Hypothalamus (tissue), 51 donors: ENCODE data around the gene DCTN4.
"Not testable (repeated sequence)": the region's sequence is repeated elsewhere in the genome, so short reads cannot be mapped to it uniquely, and the experiment has no call there.

Experiments used
- DNase-seq, 51 donors: peaks; one replicate each; lab custom pipeline; 2025; lab: John Stamatoyannopoulos, UW

The DCTN4 gene

DNA sequence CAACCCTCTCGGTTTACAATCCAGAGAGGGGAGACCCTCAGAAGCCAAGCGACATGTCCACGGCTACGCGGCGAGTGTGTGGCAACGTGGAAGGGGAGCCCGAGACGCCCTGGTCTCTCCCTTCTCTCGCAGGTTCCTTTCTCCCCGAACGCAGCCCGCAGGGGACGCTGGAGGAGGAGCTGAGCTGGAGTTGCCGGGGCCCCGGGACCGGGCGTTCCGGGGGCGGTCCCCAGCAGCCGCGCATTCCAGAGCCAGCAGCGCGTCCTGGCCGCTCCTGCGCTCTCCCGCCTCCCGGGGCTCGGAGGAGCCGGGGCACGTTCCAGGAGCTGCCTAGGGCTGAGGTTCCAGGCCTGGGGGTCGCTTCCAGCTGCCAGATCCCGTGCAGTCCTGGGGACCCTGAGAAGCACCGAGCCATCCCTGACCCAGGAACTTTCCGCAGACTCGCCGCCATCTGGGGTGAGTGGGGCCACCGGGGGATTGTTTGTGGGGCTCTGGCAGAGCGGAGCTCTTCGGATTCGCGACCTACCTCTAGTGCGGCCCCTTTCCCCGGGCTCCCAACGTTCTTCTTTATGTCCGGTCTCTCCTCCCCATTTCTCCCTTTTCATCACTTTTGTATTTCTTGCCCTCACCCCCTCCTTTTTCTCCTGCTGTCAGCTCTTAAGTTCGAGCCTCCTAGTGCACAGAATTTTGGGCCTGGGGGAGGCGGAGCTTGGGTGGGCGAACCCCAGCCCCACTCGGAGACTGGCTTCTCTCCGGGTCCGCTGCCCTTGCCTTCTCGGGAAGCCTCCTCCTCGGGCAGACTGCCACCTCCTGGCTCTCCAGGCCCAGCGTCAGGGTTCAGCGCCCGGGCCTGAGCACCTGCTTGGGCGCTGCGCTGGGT lies 19.9 kb upstream of the DCTN4 start, which contains the start of gene SMIM3:
Gene SMIM3, plus strand, starts transcription at position 241 of the 880 bp plus-strand sequence. CDS start 16,684 bp downstream, outside the sequence.
- peak in 36 of 51 donors; percentile 14 to 67 (median 48) for DNase-seq

DNA sequence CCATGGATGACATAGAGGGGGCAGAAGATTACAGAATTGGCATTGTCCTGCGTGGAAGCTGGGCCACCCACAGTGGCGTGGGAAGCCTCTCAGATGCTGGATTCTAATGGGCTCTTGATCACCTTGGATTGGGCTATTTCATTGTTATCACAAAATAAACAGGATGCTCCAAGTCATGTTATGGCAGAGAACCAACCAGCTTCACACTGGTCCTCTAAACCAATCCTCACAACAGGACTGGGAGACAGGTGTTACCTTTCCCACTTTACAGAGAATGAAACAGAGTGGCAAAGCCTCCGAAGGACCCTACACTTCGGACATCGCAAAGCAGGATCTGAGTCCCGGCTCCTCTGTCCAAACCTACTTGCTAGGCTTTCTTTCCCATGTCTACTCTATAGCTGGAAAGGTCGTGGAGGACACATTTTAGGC lies 19.3 kb upstream of the DCTN4 start:
- DNase-seq: no peak

DNA sequence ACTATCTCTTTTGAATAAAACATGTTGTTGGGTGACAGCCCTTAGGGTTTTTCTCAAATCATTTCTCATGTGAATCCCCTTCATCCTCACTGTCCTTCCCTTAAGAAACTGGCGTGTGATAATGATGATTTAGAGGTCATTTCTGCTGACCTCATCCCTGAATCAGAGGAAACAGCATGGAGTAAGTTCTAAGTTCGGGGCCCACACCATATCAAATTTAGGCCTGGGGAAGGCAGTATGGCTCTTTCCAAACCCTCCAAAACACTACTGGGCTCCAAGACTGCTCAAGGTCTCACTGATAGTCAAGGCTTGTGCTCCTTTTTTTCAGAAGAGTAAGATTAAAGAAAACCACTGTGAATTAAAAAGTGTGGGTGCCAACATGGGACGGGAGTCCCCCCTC lies 18.9 kb upstream of the DCTN4 start:
- DNase-seq: no peak

DNA sequence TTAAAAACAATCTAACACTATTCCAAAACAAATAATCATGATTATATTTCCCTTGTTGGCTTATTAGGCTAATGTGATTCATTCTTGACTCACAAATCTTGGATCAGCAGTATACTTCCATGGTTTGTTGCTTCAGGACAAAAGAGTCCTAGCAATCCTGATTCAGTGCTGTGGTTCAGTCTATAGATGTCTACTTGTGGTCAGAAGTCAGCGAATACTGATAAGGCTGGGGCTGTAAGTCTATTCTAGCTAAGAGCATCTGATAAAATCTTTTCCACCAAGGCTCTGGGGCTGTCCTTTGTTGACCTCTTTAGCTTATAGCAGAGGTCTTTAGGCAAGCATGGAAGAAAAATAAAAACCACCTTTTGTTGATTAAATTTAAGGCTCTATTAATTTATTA lies 15.3 kb upstream of the DCTN4 start:
- DNase-seq: no peak

DNA sequence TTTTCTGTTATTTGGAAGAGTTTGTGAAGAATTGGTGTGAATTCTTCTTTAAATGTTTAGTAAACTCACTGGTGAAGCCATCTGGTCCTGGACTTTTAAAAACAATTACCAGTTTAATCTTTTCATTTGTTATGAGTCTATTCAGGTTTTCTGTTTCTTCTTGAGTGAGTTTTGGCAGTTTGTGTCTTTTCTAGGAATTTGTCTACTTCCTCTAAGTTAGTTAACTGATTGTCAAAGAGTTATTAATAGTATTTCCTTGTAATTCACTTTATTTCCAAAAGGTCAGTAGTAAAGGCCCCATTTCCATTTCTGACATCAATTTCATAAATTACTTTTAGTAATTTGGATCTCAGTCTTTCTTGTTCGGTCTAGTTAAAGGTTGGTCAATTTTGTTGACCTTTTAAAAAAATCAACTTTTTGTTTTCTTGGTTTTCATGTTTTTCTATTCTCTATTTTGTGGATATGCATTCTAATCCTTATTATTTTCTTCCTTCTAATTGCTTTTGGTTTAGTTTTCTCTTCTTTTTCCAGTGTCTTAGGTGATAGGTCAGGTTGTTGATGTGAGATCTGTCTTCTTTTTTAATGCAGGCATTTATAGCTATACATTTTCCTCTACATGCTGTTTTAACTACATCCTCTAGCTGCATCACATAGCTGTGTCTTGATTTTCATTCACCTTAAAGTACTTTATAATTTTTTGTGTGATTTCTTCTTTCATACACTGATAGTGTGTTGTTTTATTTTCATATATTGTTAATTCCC lies 12.4 kb upstream of the DCTN4 start:
- DNase-seq: no peak

DNA sequence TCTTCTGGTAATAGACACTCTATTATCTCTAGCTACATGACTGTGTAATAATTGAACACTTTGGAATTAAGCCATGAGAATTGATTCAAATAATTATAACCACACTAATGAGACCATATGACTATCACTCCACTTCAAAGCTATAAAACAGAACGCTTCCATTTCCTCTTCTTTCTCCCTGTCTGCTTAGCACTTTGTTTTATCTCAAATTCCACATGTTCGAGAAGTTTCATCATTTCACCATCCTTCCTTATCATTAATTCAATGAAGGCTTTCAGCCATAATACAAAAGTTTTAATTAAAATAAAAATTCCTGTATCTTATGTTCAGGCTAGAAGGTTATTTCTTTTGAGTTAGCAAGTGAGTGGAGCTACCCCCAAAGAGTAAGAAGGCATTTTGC lies 7.4 kb upstream of the DCTN4 start:
- DNase-seq: no peak

DNA sequence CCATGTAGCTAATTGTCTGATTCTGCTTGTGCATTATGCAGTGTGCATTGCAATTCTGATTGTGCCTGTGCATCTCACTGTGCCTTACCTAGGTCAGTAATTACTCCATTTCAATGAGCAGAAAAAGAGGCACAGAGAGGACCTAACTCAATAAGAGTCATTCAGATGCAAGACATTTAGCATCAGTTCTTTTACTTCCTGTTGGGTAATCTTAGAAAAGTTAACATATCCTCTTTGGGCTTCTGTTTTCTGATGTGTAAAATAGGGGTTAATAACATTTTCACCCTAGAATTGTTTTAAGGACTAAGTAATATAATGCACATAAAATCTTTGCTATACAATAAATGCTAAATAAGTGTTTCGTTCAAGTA lies 7.0 kb upstream of the DCTN4 start:
- no peak for DNase-seq

DNA sequence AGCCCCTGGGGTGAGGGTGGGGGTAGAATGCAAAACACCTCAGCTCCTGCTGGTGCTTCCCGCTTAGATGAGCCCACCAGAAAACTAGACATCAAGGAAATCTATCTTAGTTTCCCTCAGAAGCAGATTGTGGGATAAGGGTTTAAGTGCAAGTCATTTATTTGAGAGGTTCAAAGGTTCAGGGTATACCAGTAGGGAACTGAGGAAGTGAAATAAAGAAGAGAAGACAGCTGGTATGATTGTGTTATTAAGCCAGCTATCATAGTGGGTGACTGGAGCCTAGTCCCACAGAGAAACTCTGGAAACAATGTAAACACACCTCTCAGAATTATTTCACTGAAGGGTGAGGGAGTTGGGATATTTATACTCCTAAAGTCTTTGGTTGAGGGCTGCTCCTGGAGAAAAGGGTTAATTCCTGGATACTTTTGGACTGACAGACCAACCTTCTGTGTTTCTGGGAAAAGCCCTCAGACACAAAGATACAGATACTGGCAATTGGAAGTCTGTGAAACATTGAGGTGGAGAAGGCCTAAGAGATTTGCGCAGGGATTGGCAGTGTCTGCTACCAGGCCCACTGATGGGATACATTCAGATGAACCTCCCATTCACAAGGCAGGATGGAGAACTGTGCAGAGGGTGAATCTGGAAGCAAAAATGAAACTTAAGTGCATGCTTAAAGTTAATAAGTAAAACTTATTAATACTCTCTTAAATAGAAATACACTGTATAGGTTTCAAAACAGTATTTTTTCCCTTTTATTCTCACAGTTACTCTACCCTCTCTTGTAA lies 6.4 kb upstream of the DCTN4 start:
- DNase-seq: no peak

DNA sequence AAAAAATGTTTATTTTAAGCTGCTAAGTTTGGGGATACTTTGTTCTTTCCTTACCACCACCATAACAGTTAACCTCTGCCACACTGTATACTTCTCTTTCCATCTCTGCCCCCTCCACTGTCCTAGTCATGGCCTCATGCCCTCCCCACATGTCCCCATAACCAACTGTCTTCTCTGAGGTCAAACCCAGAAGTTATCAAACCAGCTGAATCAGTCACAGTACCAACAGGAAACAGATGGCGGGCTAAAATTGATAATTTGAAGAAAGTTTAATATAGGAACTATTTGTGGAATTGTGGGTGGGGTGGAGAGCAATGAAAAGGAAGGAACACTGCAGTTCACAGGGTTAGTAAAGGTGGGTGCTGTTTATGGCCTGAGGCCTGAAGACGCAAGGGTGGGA lies 5.7 kb upstream of the DCTN4 start:
- DNase-seq: no peak

DNA sequence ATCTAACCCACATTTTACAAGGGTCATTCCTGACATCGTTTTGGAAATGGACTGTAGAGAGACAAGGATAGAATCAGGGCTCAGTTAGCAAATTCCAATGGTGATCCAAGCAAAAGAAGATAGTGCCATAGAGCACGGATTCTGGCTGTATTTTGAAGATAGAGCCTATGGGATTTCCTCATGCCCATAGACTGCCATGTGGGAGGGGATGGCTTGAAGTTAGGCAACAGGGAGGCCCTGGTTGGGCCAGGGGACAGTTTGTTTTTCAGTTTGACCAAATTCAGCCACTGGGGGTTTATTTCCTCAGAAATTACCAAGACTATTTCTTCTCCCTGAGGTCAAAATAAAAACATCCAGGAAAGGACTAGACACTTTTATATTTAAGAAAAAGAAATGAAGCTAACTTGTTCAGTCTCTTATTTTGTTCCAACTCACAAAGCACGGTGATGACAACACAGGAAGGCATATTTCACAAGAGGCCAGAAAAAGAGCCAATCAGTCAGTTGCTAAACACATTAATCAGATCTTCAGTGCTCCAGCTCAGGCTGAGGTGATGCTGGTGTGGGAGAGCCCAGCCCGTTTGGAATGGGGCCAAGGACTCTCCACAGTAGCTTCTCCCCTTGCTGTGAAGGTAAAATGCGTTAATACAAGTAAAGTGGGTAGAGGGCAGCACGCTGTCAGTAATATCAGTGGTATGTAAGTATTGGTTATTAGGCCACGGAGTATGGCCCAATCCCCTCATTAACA lies 4.4 kb upstream of the DCTN4 start:
- peak in 1 of 51 donors; percentile 26 for DNase-seq

DNA sequence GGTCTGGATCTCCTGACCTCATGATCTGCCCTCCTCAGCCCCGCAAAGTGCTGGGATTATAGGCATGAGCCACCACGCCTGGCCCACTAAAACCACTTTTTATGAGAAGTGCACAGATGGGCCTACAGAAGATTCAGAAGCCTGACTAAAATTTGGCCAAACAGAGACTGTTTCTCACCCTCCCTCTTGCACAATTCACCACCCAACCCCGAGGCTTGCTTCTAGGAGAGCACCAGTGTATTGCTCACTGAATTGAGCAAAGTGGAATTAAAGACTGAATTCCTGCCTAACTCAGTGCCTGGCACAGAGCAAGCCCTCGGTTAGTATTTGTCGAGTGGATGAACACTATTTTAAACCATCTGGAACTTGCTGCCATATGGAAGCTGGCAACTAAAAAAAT lies 3.4 kb upstream of the DCTN4 start:
- DNase-seq: no peak

DNA sequence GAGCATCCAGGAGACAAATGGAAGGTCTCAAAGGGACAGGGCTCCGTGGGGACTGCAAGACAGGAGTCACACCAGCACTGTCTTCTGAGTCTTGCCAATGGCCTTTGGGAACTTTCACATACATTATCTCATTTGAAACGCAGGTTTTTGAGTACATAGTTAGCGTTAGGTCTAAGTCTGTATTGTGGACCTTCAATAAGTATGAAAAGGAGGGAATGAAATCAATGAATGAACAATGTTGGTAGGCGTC lies 442 bp upstream of the DCTN4 start:
- no peak for DNase-seq

DNA sequence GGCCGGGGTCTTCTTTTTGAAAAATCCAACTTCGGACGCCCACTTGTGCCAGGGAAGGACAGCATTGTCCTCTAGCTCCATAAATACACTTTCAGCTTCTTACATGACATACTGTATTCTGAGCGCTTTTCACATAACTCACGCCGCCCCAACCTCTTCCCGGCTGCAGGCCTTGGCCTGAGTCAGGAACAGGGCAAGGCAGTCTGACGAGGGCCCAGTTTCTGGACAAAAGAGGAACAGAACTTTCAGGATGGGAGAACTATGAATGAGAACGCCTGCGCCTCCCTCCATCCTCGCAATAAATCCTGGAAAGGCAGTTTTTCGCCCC lies 650 bp downstream of the DCTN4 start:
- no peak for DNase-seq

DNA sequence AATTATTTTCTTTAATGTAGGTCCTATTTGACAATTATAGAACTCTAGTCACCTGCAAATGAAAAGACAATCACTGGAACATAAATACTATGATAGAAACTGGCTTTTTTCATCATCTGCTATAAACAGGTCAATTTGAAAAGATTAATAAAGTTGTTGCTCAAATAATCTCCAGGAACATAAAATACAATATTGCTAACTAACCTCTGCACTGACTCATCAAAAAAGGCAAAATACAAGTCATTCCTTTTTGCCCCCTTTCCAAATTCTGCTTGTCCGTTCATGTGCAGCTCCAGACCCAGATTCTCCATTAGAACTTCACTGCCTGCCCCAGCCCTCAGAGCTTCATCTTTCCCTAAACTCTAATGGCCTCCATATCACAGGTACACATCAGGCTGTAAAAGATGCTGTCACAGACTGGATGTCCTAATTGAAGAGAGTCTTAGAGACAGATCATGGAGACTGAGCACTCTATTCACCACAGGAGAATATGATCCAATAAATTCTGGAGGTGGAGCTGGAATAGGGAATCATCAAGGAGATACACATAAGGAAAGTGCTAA lies 1.6 kb downstream of the DCTN4 start:
- no peak for DNase-seq

DNA sequence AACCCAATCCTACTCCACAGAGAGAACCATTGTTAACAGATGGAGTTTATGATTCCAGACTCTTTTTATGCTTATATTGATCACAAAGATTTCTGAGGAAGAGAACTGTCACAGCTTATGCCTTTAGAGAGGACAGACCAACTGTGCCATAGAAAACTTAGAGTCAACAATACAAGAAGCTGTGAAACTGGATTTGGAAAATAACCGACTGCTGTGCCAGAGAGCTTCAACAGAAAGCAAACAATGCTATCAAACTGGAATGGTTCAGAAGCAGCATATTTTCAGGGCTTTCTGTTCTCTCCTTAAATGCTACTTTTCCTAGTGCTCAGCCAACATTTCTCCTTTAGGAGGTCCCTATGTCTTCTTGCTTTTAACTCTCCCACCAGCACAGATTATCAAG lies 5.0 kb downstream of the DCTN4 start:
- no peak for DNase-seq

DNA sequence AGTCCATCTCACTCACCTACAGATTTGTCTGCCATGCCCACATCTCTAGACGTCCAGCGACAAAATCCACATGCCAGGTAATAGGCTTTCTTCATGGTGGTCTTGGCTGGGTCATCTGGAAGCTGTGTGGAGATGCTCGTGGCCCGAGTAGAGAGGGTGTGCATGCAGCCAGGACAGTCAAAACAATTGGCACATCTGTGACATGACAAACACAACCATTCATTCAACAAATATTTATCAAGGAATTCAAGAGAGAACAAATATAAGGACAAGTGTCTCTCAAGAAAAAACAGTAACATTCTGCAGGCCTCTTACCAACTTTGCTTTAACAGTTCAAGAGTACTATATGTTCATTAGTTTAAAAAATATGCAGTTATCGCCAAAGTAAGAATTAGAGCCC lies 5.4 kb downstream of the DCTN4 start:
- DNase-seq: no peak

DNA sequence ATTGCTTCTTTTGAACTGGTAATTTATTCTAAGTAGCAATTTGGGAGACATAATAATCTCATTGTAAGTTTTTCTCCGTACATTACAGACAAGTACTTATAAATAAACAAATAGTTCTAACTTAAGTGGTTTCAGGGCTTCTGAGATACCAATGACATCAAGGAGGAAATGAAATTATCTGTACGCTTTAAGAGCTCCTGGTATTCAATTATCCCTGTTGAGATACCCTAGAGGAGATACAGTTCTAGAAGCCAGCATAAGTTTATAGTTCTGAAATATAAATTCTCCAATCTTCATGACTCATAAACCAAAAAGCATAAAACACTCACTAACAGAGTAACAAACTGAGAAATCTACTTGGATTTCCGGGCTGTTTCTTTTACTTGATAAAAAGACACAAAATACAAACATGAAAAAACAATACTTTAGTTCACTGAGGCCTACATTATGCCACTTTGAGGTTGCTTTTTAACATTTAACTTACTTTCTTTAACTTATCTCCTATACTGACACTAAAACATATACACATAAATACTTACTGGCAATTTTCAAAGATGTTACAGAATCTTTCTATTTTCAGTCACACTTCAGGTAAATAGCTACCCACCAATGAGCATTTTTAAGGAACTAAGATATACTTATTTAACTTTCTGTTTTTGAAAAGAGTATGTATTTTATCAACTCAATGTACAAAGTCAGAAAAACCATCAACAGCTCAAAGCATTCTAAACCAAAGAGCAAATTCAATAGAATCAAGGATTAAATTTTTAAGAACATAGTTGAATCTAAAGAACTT lies 7.5 kb downstream of the DCTN4 start:
- no peak for DNase-seq

DNA sequence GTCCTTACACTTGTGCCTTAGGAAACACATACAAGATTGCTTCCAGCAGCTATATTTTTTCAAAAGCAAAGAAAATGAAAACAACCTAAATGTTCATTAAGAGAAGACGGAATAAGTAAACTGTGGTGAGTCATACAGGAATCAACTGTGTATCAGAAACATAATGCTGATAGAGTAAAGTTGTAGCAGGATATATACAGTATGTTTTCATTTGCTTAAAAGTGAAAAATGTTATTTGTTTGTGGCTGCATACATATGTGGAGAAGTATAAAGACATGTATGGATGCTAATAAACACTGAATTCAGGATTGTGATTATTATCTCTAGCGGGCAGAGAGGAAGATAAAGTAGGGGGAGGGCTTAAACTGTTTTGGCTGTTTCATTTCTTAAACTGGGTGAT lies 8.3 kb downstream of the DCTN4 start:
- DNase-seq: no peak

DNA sequence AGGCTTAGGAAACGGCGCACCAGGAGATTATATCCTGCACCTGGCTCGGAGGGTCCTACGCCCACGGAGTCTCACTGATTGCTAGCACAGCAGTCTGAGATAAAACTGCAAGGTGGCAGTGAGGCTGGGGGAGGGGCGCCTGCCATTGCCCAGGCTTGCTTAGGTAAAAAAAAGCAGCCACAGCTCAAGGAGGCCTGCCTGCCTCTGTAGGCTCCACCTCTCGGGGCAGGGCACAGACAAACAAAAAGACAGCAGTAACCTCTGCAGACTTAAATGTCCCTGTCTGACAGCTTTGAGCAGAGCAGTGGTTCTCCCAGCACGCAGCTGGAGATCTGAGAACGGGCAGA lies 15.7 kb downstream of the DCTN4 start:
- not testable (repeated sequence) for DNase-seq
